NCI-H345 (cell line): ENCODE results near the gene GH1.
A peak's percentile ranks its signal among the peaks of the same experiment; 100 is the strongest.
"Not testable (repeated sequence)": the region's sequence is repeated elsewhere in the genome, so short reads cannot be mapped to it uniquely, and the experiment has no call there.

Experiments
- DNase-seq: peaks from one replicate; lab custom pipeline; 2025; lab: John Stamatoyannopoulos, UW

The GH1 gene

DNA sequence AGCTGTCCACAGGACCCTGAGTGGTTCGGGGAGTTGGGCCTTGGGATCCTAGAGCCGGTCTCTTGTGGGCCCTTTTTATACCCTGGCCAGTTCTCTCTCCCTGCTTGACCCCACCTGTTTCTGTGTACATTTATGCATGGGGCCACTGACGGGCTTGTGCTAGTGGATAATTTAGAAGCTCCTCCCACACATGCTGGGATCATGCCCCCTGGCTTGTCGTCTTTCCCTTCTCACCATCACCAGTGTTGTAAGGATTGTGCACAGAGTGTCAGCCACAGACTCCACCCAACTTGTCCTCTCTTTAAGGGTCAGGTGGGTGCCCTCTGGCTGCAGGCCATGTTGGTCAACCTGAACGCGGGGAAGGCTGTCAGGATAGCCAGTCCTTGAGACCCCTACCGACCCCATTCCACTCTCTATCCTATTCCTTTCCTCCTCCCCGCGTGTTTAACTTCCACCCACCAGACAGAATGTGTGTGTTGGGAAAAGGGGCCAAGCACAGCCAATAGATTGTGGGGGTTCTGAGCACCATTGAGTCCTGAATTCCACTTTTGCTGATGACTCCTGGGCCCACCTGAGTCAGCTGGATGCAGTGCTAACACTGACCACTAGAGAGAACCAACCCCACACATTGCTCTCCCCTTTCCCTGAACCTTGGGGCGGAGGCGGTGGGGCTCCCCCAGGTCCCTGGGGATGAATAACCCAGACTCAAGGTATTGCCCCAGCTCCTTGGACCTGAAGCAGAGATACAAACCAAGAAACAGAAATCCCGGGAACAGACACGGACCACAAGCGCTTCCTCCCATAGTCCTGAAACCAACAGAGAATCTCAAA, 21.9 kb downstream of the GH1 start, which contains the start of gene CSH1:
Gene CSH1, minus strand, starts transcription at position 51 of the 831 bp plus-strand sequence. CDS start 63 bp downstream, outside the sequence.
- DNase-seq: not testable (repeated sequence)

- not testable (repeated sequence) for DNase-seq
Observed at GRCh38 chr17:63894821-63895220, 23.8 kb downstream of the GH1 start.

GRCh38 chr17:63894021-63894420, 24.6 kb downstream of the GH1 start:
- not testable (repeated sequence) for DNase-seq

GRCh38 chr17:63892316-63893037, 26.2 kb downstream of the GH1 start:
- not testable (repeated sequence) for DNase-seq

DNA sequence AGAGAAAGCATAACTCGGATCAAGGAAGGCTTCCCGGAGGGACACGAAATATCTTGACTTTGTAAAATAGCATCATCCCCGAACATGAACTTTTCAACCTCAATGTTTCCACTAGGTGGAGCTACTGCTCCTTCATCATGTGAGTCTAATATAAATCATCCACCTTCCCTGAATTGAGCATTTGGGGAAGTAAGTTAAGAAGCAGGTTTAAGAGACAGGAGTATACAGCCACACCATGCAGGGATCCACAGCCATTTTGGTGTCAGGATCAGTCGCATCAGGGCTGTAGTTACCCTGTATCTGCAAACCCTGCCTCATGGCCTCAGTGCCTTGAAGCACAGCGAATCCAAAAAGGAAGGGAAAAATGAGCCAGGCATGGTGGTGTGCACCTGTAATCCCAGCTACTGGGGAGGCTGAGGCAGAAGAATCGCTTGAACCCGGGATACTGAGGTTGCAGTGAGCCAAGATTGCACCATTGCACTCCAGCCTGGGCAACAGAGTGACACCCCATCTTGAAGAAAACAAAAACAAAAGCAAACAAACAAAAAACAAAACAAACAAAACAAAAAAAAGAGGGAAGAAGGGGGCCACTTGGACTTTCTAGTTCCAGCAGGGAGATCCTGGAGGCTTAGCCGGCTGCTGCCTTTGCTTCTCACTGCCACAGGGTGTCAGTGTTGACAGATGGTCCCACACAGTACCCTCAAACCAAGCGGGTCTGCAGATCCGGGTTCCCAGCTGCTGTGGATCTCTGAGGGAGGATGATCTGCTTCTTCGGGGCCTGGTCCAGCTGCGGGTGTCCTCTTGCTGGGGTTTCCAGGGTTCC, 29.4 kb downstream of the GH1 start:
- peak; percentile 8 for DNase-seq

DNA sequence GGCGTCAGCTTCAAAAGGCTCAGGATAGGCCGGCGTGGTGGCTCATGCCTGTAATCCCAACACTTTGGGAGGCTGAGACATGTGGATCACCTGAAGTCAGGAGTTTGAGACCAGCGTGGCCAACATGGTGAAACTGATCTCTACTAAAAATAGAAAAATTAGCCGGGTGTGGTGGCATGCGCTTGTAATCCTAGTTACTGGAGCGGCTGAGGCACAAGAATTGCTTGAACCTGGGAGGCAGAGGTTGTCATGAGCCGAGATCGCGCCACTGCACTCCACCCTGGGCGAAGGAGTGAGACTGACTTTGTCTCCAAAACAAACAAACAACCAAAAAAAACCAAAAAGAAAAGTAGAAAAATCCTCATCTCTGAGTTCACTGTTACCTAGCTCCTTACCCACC, 33.5 kb downstream of the GH1 start:
- not testable (repeated sequence) for DNase-seq

DNA sequence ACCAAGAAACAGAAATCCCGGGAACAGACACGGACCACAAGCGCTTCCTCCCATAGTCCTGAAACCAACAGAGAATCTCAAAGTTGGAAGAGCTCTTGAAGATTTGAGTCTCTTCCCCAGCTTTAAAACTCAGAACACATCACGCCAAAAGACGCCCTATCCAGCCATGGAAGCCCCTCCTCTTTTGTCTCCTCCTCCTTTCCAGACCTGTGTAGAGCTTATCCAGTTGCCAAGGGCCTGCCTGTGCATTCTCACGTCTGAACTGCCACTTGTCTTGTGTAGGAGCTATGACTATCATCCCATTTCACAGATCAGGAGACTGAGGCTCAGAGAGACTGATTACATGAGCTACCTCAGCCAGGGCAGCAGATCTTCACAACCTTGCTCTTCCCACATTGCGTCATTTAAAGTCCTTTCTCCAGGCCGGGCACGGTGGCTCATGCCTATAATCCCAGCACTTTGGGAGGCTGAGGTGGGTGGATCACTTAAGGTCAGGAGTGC, 36.0 kb downstream of the GH1 start:
- DNase-seq: not testable (repeated sequence)

- DNase-seq: peak; percentile 49
Observed at GRCh38 chr17:63881935-63882601, 36.6 kb downstream of the GH1 start, which contains the start of gene GH2. Gene GH2, minus strand, starts transcription at chr17:63881944. Its CDS starts 143 bp downstream, at chr17:63881801.

- DNase-seq: not testable (repeated sequence)
Observed at GRCh38 chr17:63881337-63881736, 37.3 kb downstream of the GH1 start.

- no peak for DNase-seq
Observed at GRCh38 chr17:63880706-63881105, 37.9 kb downstream of the GH1 start.

DNA sequence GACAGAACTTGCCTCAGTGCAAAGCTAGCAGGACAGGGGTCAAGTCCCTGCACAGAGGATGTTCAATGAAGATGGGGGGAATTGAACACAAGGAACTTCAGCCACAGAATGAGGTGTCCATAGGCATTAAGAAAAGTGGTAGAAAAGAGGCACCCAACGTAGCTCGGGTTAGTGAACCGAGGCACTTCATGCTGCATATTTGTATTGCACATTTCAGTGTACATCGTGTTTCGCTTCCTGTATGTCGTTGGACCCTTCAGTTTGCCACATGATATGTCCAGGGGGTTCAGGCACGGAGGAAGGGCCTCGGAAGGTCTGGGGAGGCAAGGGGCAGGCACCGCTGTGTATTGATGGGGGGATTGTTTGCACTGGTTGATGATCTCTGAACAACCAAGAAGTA, 40.2 kb downstream of the GH1 start:
- not testable (repeated sequence) for DNase-seq

DNA sequence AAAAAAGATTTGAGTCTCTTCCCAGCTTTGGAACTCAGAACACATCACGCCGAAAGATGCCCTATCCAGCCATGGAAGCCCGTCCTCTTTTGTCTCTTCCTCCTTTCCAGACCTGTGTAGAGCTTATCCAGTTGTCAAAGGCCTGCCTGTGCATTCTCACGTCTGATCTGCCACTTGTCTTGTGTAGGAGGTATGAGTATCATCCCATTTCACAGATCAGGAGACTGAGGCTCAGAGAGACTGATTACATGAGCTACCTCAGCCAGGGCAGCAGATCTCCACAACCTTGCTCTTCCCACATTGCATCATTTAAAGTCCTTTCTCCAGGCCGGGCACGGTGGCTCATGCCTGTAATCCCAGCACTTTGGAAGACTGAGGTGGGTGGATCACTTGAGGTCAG, 43.9 kb downstream of the GH1 start:
- not testable (repeated sequence) for DNase-seq

DNA sequence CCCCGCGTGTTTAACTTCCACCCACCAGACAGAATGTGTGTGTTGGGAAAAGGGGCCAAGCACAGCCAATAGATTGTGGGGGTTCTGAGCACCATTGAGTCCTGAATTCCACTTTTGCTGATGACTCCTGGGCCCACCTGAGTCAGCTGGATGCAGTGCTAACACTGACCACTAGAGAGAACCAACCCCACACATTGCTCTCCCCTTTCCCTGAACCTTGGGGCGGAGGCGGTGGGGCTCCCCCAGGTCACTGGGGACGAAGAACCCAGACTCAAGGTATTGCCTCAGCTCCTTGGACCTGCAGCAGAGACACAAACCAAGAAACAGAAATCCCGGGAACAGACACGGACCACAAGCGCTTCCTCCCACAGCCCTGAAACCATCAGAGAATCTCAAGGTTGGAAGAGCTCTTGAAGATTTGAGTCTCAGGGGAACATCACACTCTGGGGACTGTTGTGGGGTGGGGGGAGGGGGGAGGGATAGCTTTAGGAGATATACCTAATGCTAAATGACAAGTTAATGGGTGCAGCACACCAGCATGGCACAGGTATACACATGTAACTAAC, 44.5 kb downstream of the GH1 start:
- DNase-seq: not testable (repeated sequence)

GRCh38 chr17:63873577-63873976, 45.1 kb downstream of the GH1 start, which contains the start of gene CSH2:
Gene CSH2, minus strand, starts transcription at chr17:63873677. Its CDS starts 63 bp downstream, at chr17:63873614.
- not testable (repeated sequence) for DNase-seq

DNA sequence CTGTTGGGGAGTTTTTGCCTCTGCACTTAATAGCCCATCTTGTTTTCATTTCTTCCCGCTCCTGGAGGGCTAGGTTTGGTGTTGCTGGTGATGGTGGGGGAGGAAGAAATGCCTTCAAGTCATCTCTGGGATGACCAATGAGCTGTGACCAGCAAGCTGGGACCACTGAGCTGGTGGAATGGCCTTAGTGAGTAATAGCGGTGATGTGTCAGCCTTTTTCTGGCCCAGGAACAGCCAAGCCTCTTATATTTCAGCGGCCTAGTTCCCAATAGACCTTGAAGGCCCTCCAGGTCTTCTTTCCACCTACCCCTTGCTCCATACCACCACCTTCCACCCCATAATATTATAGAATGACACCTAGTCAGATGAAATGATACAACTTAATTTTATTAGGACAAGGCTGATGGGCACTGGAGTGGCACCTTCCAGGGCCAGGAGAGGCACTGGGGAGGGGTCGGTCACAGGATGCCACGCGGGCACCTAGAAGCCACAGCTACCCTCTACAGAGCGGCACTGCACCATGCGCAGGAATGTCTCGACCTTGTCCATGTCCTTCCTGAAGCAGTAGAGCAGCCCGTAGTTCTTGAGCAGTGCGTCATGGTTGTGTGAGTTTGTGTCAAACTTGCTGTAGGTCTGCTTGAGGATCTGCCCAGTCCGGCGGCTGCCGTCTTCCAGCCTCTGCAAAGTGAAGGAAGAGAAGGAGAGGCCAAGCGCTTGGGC, 46.8 kb downstream of the GH1 start:
- not testable (repeated sequence) for DNase-seq

DNA sequence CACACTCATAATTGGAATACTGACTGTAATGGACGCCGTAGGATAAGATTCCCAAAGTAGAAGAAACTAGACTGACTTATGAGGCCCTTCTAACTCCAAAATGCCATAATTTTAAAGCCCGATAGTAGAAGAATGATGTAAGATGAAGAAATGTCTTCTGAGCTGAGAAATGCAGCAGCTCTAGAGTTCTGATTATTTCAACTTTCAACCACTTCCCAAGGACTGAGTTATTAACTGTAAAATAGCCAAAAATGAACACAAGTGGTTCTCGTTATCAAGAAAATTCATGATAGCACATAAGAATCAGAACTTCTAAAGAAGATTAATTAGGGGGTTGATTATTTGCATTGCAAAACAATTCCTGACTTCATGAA, 48.4 kb downstream of the GH1 start:
- not testable (repeated sequence) for DNase-seq

DNA sequence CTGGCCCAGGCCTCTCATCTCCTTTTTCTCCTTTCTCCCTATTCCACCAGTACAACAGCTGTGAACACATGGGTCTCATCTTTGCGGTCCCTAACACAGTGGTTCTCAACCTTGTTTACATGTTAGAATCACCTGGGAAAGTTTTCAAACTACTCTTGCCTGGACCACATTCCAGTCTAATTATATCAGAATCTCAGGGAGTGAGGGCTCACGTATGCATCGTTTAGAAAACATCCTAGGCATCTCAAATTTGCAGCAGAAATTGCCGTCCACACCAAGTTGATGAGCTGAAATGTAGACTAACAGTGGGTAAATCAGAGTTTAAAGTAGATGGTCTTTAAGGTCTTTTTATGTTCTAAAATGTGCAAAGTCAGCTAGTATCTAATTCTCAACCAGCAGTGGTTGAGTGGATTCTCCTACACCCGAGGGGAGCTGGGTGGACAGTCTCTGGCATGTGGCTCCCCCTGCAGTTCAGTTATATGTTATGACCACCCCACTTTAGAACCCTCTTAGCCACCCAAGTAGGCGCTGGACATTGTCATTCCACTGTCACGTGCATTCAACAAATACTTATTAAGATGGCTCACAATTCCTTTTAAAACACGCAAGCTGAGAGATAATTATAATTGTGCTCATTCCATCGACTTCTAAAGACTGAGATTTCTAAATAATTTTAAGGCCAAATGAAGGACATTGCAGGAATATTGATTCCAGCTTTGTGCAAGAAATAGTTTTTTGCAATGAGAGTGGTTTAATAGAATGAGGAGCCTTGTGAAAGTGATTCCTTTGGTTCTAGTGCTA, 48.9 kb downstream of the GH1 start:
- not testable (repeated sequence) for DNase-seq
